CD4-positive, alpha-beta T cell treated with Interleukin-2 at 100 ng/mL for 4 hours (primary cell): Measurements from ENCODE around the gene SIRT3.
A peak's percentile ranks its signal among the peaks of the same experiment; 100 is the strongest.

Experiments used
- DNase-seq: peaks from one replicate; pipeline ENCODE4 v3.0.0-alpha.2; 2020; ENCODE audit warnings: low spot score

The SIRT3 gene

DNA sequence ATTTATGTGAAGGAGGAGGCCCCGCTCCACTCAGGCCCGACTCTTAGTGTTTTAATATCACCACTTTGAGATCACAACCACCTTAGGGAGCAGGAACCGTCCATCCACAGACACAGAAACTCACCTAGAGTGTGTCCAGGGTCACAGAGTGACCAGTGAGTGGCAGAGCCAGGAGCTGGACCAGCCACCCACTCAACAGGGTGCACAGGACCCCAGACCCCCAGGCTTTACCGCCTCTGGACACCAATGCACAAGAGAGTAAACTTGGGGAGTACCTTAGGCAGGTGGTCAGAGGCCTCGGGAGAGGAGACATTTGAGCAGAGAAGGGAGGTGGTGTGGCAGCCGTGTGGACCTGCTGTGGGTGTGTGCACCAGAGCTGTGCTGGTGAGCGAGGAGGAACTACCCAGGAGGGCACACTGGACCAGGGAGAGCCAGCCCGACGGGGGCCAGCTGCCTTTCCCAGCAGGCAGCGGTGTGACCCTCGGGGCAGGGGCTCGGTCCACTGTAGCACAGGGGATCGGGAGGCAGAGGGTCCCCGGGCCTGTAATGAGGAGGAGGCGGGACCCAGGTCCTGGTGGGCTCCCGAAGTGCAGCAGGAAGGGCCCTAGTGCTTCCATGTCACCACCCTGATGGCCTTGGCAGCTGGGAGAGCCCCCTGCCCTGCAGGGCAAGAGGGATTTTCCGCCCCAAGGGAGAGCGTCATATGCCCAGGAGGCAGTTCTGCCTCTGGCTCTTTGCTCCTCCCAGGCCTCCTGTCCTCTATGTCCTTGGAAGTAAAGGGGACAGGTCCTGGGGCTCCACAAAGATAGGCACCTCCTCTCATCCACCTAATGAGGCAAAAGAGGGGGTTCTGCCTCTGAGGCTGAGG, 34.5 kb upstream of the SIRT3 start:
- DNase-seq: no peak

- DNase-seq: peak; percentile 64
These were observed 33.2 kb upstream of the SIRT3 start for GRCh38 chr11:269146-269890.

GRCh38 chr11:268716-269145, 32.6 kb upstream of the SIRT3 start:
- DNase-seq: peak; percentile 45

DNA sequence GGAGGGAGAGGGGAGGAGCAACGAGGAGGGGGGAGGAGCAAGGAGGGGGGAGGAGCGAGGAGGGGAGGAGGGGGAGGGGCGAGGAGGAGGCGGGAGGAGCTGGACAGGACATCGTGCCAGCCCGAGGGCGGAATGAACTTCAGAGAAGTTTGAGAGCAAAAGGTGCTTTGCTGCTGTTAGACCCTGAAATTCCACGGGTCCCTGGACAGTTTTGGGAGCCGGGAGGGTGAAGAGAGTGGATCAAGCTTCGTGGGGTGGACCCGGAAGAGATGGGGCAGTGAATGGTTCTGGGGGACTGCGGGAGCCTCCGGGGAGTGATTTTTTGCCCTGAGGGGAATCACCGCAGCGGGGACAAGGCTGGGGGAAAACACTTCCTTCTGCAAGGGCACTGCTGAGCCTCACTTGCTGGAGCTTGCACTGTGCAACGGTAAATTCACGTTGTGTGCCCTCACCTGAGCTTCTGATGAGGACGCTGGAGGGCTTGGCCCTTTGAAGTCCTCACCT, 31.4 kb upstream of the SIRT3 start:
- peak; percentile 47 for DNase-seq

GRCh38 chr11:266676-267439, 30.7 kb upstream of the SIRT3 start:
- DNase-seq: peak; percentile 48

- no peak for DNase-seq
These were observed 25.5 kb upstream of the SIRT3 start for GRCh38 chr11:261624-262023.

GRCh38 chr11:259413-259812, 23.3 kb upstream of the SIRT3 start:
- DNase-seq: no peak

- DNase-seq: no peak
These were observed 21.8 kb upstream of the SIRT3 start for GRCh38 chr11:257766-258493.

- no peak for DNase-seq
These were observed 21.0 kb upstream of the SIRT3 start for GRCh38 chr11:256952-257737.

GRCh38 chr11:255816-256215, 19.7 kb upstream of the SIRT3 start:
- DNase-seq: no peak

- no peak for DNase-seq
These were observed 19.0 kb upstream of the SIRT3 start for GRCh38 chr11:255176-255575.

GRCh38 chr11:253886-254270, 17.7 kb upstream of the SIRT3 start:
- DNase-seq: no peak

- DNase-seq: no peak
These were observed 17.2 kb upstream of the SIRT3 start for GRCh38 chr11:253160-253885.

DNA sequence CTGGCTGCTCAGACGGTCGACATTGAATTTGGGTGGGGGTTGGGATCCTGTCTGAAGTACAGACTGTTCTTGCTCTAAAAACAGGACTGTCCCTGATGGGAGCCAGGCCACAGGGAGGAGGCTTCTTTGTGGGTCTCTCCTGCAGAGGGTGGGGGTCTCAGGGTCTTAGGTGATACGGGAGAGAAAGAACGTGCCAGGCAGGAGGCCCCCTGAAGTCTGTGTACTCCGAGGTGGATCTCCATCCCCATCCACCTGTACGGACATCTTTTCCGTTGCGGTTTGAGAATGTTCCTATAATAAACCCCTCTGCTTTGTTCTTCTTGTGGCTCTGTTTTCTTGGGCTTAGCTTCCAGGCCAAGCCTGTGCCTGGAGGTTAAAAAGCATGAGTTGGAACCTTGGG, 16.5 kb upstream of the SIRT3 start:
- DNase-seq: no peak

DNA sequence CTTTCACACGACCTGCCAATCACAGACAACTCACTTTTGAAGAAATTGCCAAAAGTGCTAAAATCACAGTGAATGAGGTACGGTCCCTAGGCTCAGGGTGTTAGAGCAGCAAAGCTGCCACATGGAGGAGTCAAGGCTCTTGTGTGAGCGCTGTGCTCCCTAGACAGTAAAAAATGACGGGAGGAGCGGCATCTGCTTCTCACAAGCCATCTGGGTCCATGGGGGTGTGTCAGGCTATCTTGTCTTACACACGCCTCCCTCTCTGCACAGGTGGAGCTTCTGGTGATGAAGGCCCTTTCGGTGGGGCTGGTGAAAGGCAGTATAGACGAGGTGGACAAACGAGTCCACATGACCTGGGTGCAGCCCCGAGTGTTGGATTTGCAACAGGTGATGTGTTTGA, 15.4 kb upstream of the SIRT3 start:
- DNase-seq: no peak

GRCh38 chr11:250740-251299, 14.7 kb upstream of the SIRT3 start:
- peak; percentile 82 for DNase-seq

- DNase-seq: no peak
These were observed 14.1 kb upstream of the SIRT3 start for GRCh38 chr11:250274-250673.

GRCh38 chr11:249062-249461, 12.9 kb upstream of the SIRT3 start:
- no peak for DNase-seq

- DNase-seq: no peak
These were observed 8.2 kb upstream of the SIRT3 start for GRCh38 chr11:244376-244775.

GRCh38 chr11:241634-242033, 5.5 kb upstream of the SIRT3 start:
- no peak for DNase-seq
